ENCODE results near the gene MITF.

DNA sequence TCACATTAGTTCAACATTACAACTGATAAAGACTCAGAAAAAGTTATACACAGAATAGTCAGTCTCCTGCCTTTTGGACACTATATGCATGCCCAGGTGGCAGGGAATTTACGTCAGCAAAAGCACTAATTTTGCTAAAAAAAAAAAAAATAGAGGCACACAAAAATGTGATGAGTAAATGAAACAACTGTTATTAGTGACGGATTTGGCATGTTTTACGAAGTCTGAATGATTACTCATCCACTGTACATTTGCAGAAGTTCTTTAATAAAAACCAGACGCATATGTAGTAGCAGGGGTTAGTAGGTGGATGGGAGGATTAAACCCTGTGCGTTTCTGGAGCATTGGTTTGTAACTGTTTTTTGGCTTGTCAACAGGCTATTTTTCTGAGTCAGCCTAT is 99.0 kb downstream of the MITF start:
- TF ChIP-seq, protein P1, sequence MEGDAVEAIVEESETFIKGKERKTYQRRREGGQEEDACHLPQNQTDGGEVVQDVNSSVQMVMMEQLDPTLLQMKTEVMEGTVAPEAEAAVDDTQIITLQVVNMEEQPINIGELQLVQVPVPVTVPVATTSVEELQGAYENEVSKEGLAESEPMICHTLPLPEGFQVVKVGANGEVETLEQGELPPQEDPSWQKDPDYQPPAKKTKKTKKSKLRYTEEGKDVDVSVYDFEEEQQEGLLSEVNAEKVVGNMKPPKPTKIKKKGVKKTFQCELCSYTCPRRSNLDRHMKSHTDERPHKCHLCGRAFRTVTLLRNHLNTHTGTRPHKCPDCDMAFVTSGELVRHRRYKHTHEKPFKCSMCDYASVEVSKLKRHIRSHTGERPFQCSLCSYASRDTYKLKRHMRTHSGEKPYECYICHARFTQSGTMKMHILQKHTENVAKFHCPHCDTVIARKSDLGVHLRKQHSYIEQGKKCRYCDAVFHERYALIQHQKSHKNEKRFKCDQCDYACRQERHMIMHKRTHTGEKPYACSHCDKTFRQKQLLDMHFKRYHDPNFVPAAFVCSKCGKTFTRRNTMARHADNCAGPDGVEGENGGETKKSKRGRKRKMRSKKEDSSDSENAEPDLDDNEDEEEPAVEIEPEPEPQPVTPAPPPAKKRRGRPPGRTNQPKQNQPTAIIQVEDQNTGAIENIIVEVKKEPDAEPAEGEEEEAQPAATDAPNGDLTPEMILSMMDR (IDR thresholded peaks at IDR 0.05): no peak
- no peak for TF ChIP-seq POLR2A (IDR thresholded peaks at IDR 0.05)
